HepG2 (cell line): ENCODE data around the gene STUB1. TPM values are rescaled to one million over a fixed set of nuclear protein-coding genes. Genes with fewer than 3 reads are reported as not detected.

Experiments used
- ARID2 ChIP-seq: sonication (generic); formaldehyde crosslinking; IDR thresholded peaks from 2 replicates; pipeline ENCODE4 v1.8.1; 2022; ENCODE audit warnings: mild to moderate bottlenecking, missing genetic modification reagents, borderline replicate concordance
- CBFB ChIP-seq: sonication (generic); formaldehyde crosslinking; IDR thresholded peaks from 2 replicates; pipeline ENCODE4 v1.4.0; 2020; ENCODE audit warnings: missing genetic modification reagents
- CBX2 ChIP-seq, 2 experiments: fragments of 200-600 bp in 1 of 2; sonication (generic); formaldehyde crosslinking in 1 of 2; IDR thresholded peaks; 2 replicates each; pipeline versions ENCODE4 v1.7.0 to v1.8.1; 2018 to 2022; ENCODE audit warnings: low read depth in 2 of 2, low read length in 1 of 2, mild to moderate bottlenecking in 1 of 2, missing genetic modification reagents in 1 of 2
- CCAR2 ChIP-seq: fragments of 200-400 bp; formaldehyde crosslinking; optimal IDR thresholded peaks from 2 replicates; pipeline ENCODE3; 2018; ENCODE audit warnings: low read depth, mild to moderate bottlenecking, low read length, moderate library complexity
- ETV6 ChIP-seq: sonication (generic); formaldehyde crosslinking; conservative IDR thresholded peaks from 2 replicates; pipeline ENCODE4 v1.4.0; 2020; ENCODE audit warnings: missing genetic modification reagents
- FOSL2 ChIP-seq: sonication (generic); formaldehyde crosslinking; IDR thresholded peaks from 2 replicates; pipeline ENCODE4 v1.4.0; 2020; ENCODE audit warnings: missing genetic modification reagents
- HCFC1 ChIP-seq: fragments of 150-350 bp; IDR thresholded peaks from 2 replicates; pipeline ENCODE4 v1.6.1; 2014; ENCODE audit warnings: low read depth, low read length
- TP53 ChIP-seq: sonication (generic); formaldehyde crosslinking; conservative IDR thresholded peaks from 2 replicates; pipeline ENCODE4 v1.4.0; 2020; ENCODE audit warnings: missing genetic modification reagents
- YEATS2 ChIP-seq: sonication (generic); formaldehyde crosslinking; IDR thresholded peaks from 2 replicates; pipeline ENCODE4 v1.4.0; 2020; ENCODE audit warnings: missing genetic modification reagents, borderline replicate concordance
- ZMYM4 ChIP-seq: sonication (generic); formaldehyde crosslinking; IDR thresholded peaks from 2 replicates; pipeline ENCODE4 v1.8.1; 2023; ENCODE audit warnings: mild to moderate bottlenecking, missing genetic modification reagents
- ZNF282 ChIP-seq: fragments of 450-650 bp; IDR thresholded peaks from 2 replicates; pipeline ENCODE4 v1.6.1; 2018; ENCODE audit not compliant: partially characterized antibody
- ZNF34 ChIP-seq: sonication (generic); formaldehyde crosslinking; IDR thresholded peaks from 2 replicates; pipeline ENCODE4 v1.4.0; 2020; ENCODE audit warnings: mild to moderate bottlenecking, missing genetic modification reagents, borderline replicate concordance
- ZNF577 ChIP-seq: sonication (generic); formaldehyde crosslinking; IDR thresholded peaks from 2 replicates; pipeline ENCODE4 v1.4.0; 2020; ENCODE audit warnings: mild to moderate bottlenecking, low read depth, missing genetic modification reagents, borderline replicate concordance
- ZNF841 ChIP-seq: sonication (generic); formaldehyde crosslinking; IDR thresholded peaks from 2 replicates; pipeline ENCODE4 v1.8.1; 2023; ENCODE audit warnings: missing genetic modification reagents, borderline replicate concordance
- polyA plus RNA-seq, 8 experiments: library from polyadenylated mRNA; depleted of rRNA in 3 of 8; stranded (reverse) in 7 of 8; unstranded in 1 of 8; fragments of >200 nt; fragmentation: Illumina TruSeq in 4 of 8; extraction: Trizol in 4 of 8; gene quantifications; 2 replicates each; pipeline versions ENCODE4 v1.2.1 to v1.2.3, GENCODE V29; 2011 to 2016; ENCODE audit warnings: low read depth in 4 of 8, missing spikeins in 1 of 8, mixed read lengths in 1 of 8; ENCODE audit not compliant: insufficient read depth in 1 of 8
- total RNA-seq, 5 experiments: library from RNA; depleted of rRNA; stranded (reverse); fragments of >200 nt; fragmentation: Illumina TruSeq; extraction: Trizol; gene quantifications; 2 replicates each; pipeline ENCODE4 v1.2.3, GENCODE V29; 2016; ENCODE audit warnings: low read depth in 1 of 5
- TF ChIP-seq, protein P1 (sequence below): sonication (generic); formaldehyde crosslinking; IDR thresholded peaks from 2 replicates; pipeline ENCODE4 v1.4.0; 2020; ENCODE audit warnings: missing genetic modification reagents
- TF ChIP-seq, protein P2 (sequence below): sonication (generic); formaldehyde crosslinking; IDR thresholded peaks from 2 replicates; pipeline ENCODE4 v1.4.0; 2020; ENCODE audit warnings: mild to moderate bottlenecking, missing genetic modification reagents
- TF ChIP-seq, protein P3 (sequence below): IDR thresholded peaks from 2 replicates; pipeline ENCODE4 v1.6.1; 2016; ENCODE audit warnings: missing compliant biosample characterization, missing genetic modification reagents, borderline replicate concordance
- TF ChIP-seq, protein P4 (sequence below): sonication (generic); formaldehyde crosslinking; IDR thresholded peaks from 2 replicates; pipeline ENCODE4 v1.4.0; 2020; ENCODE audit warnings: missing genetic modification reagents
- TF ChIP-seq, protein P5 (sequence below), 2 experiments: sonication (generic) in 1 of 2; formaldehyde crosslinking in 1 of 2; IDR thresholded peaks; 2 replicates each; pipeline versions ENCODE4 v1.5.1 to v1.6.1; 2011 to 2020; ENCODE audit warnings: borderline replicate concordance in 1 of 2, low read depth in 1 of 2, low read length in 1 of 2, mild to moderate bottlenecking in 1 of 2, missing genetic modification reagents in 1 of 2, moderate library complexity in 1 of 2
- TF ChIP-seq, protein P6 (sequence below): sonication (generic); formaldehyde crosslinking; IDR thresholded peaks from 2 replicates; pipeline ENCODE4 v1.8.0; 2022; ENCODE audit warnings: missing genetic modification reagents, low read depth, mild to moderate bottlenecking, borderline replicate concordance

The STUB1 gene
- total and polyA plus RNA-seq, 2 of the 13 experiments (the other 11 are each of a cell fraction or from before 2014, with no cell fraction given): 52.9 to 78.2 TPM

DNA sequence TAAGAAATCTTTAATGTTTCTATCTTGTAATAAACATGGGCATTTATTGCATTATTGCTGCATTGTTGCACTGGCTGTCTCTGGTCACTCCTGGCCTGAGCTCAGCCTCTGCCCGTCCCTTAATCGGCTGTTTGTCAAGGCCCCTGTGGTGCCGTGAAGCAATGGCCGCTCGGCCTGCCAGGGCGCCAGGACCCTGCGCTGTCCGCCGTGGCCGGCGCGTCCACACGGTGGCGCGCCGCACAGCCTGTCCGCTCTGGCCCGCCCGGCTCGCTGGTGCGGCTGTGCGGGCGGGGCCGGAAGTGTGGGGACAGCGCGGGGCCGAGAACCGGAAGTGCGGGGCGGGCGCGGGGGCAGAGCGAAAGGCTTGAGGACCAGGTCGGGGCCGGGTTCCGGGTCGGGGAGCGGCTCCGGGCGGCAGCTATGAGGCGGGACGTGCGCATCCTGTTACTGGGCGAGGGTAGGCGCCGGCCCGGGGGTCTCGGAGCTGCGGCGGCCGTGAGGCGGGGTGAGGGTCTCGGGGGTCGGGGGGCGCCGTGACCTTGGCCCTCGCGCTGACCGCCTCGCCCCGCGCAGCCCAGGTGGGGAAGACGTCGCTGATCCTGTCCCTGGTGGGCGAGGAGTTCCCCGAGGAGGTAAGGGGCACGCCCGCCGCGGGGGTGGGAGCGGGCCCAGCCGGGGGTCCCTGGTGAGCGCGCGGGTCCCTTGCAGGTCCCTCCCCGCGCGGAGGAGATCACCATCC is 12.3 kb upstream of the STUB1 start, which contains the start of gene RHOT2 (continued):
- TF ChIP-seq, protein P1, sequence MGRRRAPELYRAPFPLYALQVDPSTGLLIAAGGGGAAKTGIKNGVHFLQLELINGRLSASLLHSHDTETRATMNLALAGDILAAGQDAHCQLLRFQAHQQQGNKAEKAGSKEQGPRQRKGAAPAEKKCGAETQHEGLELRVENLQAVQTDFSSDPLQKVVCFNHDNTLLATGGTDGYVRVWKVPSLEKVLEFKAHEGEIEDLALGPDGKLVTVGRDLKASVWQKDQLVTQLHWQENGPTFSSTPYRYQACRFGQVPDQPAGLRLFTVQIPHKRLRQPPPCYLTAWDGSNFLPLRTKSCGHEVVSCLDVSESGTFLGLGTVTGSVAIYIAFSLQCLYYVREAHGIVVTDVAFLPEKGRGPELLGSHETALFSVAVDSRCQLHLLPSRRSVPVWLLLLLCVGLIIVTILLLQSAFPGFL (CRISPR knock-in tag): no peak
- no peak for TF ChIP-seq ZNF577
- peak; percentile 66 for TF ChIP-seq YEATS2 (CRISPR knock-in tag)
- TF ChIP-seq CBX2 (IDR thresholded peaks at IDR 0.05; ENCODE audit: low read depth, low read length): no peak
- TF ChIP-seq CBX2 (CRISPR knock-in tag; IDR thresholded peaks at IDR 0.05; ENCODE audit: low read depth): no peak
- no peak for TF ChIP-seq ZNF282
- TF ChIP-seq, protein P2, sequence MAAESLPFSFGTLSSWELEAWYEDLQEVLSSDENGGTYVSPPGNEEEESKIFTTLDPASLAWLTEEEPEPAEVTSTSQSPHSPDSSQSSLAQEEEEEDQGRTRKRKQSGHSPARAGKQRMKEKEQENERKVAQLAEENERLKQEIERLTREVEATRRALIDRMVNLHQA (CRISPR knock-in tag): no peak
- peak; percentile 27; the same call in 1 of the 2 replicates for TF ChIP-seq FOSL2 (CRISPR knock-in tag)
- TF ChIP-seq ZNF841 (CRISPR knock-in tag): no peak
- TF ChIP-seq ETV6 (CRISPR knock-in tag): peak; percentile 81
- TF ChIP-seq, protein P3, sequence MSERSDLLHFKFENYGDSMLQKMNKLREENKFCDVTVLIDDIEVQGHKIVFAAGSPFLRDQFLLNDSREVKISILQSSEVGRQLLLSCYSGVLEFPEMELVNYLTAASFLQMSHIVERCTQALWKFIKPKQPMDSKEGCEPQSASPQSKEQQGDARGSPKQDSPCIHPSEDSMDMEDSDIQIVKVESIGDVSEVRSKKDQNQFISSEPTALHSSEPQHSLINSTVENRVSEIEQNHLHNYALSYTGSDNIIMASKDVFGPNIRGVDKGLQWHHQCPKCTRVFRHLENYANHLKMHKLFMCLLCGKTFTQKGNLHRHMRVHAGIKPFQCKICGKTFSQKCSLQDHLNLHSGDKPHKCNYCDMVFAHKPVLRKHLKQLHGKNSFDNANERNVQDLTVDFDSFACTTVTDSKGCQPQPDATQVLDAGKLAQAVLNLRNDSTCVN: no peak
- 0 out of 2 replicates have a peak, but pooled peaks have one; percentile 9 for TF ChIP-seq TP53 (CRISPR knock-in tag)
- TF ChIP-seq ZNF34 (CRISPR knock-in tag): 0 out of 2 replicates have a peak, but pooled peaks have one; percentile 32
- no peak for TF ChIP-seq CCAR2
- TF ChIP-seq ARID2 (CRISPR knock-in tag): no peak
- TF ChIP-seq, protein P4, sequence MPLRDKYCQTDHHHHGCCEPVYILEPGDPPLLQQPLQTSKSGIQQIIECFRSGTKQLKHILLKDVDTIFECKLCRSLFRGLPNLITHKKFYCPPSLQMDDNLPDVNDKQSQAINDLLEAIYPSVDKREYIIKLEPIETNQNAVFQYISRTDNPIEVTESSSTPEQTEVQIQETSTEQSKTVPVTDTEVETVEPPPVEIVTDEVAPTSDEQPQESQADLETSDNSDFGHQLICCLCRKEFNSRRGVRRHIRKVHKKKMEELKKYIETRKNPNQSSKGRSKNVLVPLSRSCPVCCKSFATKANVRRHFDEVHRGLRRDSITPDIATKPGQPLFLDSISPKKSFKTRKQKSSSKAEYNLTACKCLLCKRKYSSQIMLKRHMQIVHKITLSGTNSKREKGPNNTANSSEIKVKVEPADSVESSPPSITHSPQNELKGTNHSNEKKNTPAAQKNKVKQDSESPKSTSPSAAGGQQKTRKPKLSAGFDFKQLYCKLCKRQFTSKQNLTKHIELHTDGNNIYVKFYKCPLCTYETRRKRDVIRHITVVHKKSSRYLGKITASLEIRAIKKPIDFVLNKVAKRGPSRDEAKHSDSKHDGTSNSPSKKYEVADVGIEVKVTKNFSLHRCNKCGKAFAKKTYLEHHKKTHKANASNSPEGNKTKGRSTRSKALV (CRISPR knock-in tag): 0 out of 2 replicates have a peak, but pooled peaks have one; percentile 28
- TF ChIP-seq, protein P5, sequence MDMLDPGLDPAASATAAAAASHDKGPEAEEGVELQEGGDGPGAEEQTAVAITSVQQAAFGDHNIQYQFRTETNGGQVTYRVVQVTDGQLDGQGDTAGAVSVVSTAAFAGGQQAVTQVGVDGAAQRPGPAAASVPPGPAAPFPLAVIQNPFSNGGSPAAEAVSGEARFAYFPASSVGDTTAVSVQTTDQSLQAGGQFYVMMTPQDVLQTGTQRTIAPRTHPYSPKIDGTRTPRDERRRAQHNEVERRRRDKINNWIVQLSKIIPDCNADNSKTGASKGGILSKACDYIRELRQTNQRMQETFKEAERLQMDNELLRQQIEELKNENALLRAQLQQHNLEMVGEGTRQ (IDR thresholded peaks at IDR 0.05; ENCODE audit: low read depth, low read length): no peak
- TF ChIP-seq, protein P5 (CRISPR knock-in tag; IDR thresholded peaks at IDR 0.05; ENCODE audit: borderline replicate concordance): no peak
- TF ChIP-seq HCFC1: peak; percentile 73
- TF ChIP-seq, protein P6, sequence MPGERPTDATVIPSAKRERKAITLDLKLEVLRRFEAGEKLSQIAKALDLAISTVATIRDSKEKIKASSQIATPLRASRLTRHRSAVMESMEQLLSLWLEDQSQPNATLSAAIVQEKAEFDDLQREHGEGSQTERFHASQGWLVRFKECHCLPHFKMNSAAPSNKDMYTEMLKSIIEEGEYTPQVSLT: no peak; the same call in 1 of the 2 replicates
- peak; percentile 74; the same call in 1 of the 2 replicates for TF ChIP-seq CBFB (CRISPR knock-in tag)
- peak; percentile 95 for TF ChIP-seq ZMYM4
